CD4-positive, alpha-beta T cell (primary cell): ENCODE data around the gene ARRDC3. TPM values are rescaled to one million over a fixed set of nuclear protein-coding genes. Genes with fewer than 3 reads are reported as not detected.

Experiments
- ATAC-seq: fragments of 200-7000 bp; cut with Tn5 transposase; one replicate; pipeline ENCODE4 v1.10.0; 2022; ENCODE audit warnings: mild to moderate bottlenecking; ENCODE audit not compliant: poor library complexity
- CTCF ChIA-PET: fragments of 350-600 bp; sonication (Branson Sonifier 250); formaldehyde crosslinking; loops from one replicate; lab custom pipeline; 2021; ENCODE audit warnings: antibody characterized with exemption, inconsistent platforms; lab: Charles Lee
- POLR2A ChIA-PET: fragments of 350-600 bp; sonication (Branson Sonifier 250); formaldehyde crosslinking; loops from one replicate; lab custom pipeline; 2021; ENCODE audit warnings: antibody characterized with exemption, inconsistent platforms; lab: Charles Lee
- DNase-seq, 14 experiments: peaks; one replicate each; pipeline ENCODE4 v3.0.0-alpha.2; 2013 to 2020; ENCODE audit warnings: mixed read lengths in 2 of 14
- H3K27ac ChIP-seq, 2 donors: one replicate each; pipeline versions ENCODE4 v1.5.1 to v1.7.0; 2013; ENCODE audit warnings: low read length in 2 of 2, low read depth in 1 of 2, mild to moderate bottlenecking in 1 of 2
- H3K27me3 ChIP-seq, 2 experiments: 1 replicate in 1 of 2; 2 replicates in 1 of 2; pipeline versions ENCODE4 v1.6.1 to v1.7.0; 2013; ENCODE audit warnings: low read length in 2 of 2, control low read depth in 1 of 2, mild to moderate bottlenecking in 1 of 2, moderate library complexity in 1 of 2; ENCODE audit not compliant: insufficient read depth in 2 of 2, control insufficient read depth in 1 of 2
- H3K36me3 ChIP-seq: one replicate; pipeline ENCODE4 v1.6.1; 2013; ENCODE audit warnings: low read length, control low read depth; ENCODE audit not compliant: insufficient read depth
- H3K4me1 ChIP-seq: one replicate; pipeline ENCODE4 v1.6.1; 2013; ENCODE audit warnings: low read length, control low read depth; ENCODE audit not compliant: insufficient read depth
- H3K4me3 ChIP-seq: one replicate; pipeline ENCODE4 v1.5.1; 2013; ENCODE audit warnings: mild to moderate bottlenecking, low read length, moderate library complexity
- H3K9me3 ChIP-seq, 2 experiments: 1 replicate in 1 of 2; 2 replicates in 1 of 2; pipeline versions ENCODE4 v1.6.1 to v1.7.0; 2013; ENCODE audit warnings: low read length in 2 of 2, mild to moderate bottlenecking in 2 of 2, control low read depth in 1 of 2, moderate library complexity in 1 of 2; ENCODE audit not compliant: control insufficient read depth in 1 of 2, insufficient read depth in 1 of 2
- H3K27ac Mint-ChIP-seq: one replicate; pipeline ENCODE4 v1.8.0; 2020; ENCODE audit warnings: mixed read lengths
- H3K27me3 Mint-ChIP-seq: one replicate; pipeline ENCODE4 v1.8.0; 2021; ENCODE audit warnings: mixed read lengths
- H3K36me3 Mint-ChIP-seq: one replicate; pipeline ENCODE4 v1.8.0; 2021; ENCODE audit warnings: low read depth, mixed read lengths
- H3K4me1 Mint-ChIP-seq: one replicate; pipeline ENCODE4 v1.8.0; 2021; ENCODE audit warnings: low read depth, mixed read lengths
- H3K4me3 Mint-ChIP-seq: one replicate; pipeline ENCODE4 v1.8.0; 2020; ENCODE audit warnings: mild to moderate bottlenecking, mixed read lengths
- H3K9me3 Mint-ChIP-seq: one replicate; pipeline ENCODE4 v1.8.0; 2020; ENCODE audit warnings: mixed read lengths
- CTCF ChIP-seq: fragments of 200-600 bp; IDR thresholded peaks from one replicate; pipeline ENCODE4 v1.8.0; 2022; ENCODE audit warnings: antibody characterized with exemption, mild to moderate bottlenecking
- intact Hi-C, 2 experiments: fragments of 100-400 bp; cut with DNase I in 1 of 2; cut with micrococcal nuclease in 1 of 2; formaldehyde crosslinking; loops; one replicate each; pipeline versions ENCODE4 v1.15.1 to v1.9.0; 2023 to 2025; cut with DNase I, micrococcal nuclease
- total RNA-seq, 174 experiments: library from RNA in 2 of 174; stranded (reverse) in 2 of 174; gene quantifications; one replicate each; pipeline ENCODE4 v1.2.3 and lab custom pipeline; 2021 to 2026

Gene ARRDC3
- total RNA-seq, 2 experiments from 2014 or later = 273 to 284 TPM

DNA sequence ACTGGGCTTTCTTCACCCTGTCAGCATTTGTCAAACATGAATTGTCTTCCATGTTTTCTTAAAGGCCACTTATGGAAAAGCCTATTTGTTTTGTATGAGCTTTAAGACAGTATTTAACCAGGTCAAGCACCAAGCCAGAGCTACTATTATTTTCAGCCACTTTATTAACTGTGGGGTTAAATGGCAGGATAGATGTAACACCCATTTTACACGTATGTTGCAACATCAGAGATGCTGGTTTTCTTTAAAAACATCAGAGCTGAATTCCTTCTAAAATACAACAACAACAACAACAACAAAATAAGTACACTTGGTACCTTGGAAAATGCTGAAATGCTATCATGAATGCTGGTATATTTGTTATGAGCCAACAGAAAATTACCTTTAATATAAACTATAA, 13.6 kb downstream of the ARRDC3 start:
- CTCF ChIA-PET = interaction anchor here (0.9 to 1.0 kb wide), 2 partner anchors 9 to 143 kb away, joined by 3 read pairs; no protein-coding TSS in a partner anchor
- no peaks in the 10 kb centered on the region for H3K9me3 ChIP-seq
- H3K9me3 Mint-ChIP-seq = no peaks in the 10 kb centered on the region
- H3K4me1 Mint-ChIP-seq = peaks cover 54% of the 10 kb centered on the region
- intact Hi-C loops = no loop called here
- POLR2A ChIA-PET = interaction anchor here (0.9 to 8.0 kb wide), 5 partner anchors 9 to 90 kb away, joined by 3 to 87 read pairs (median 5); partner anchors contain the start of gene ARRDC3
- H3K4me3 ChIP-seq = no peak overlapping the region
- no peaks in the 10 kb centered on the region for H3K27me3 ChIP-seq
- H3K4me1 ChIP-seq = peaks cover 1% of the 10 kb centered on the region
- no peak for ATAC-seq
- H3K36me3 Mint-ChIP-seq = peaks cover 81% of the 10 kb centered on the region
- no peak overlapping the region for H3K27ac Mint-ChIP-seq
- no peaks in the 10 kb centered on the region for H3K27me3 Mint-ChIP-seq
- no peak overlapping the region for H3K27ac ChIP-seq
- no peak for DNase-seq
- H3K4me3 Mint-ChIP-seq = no peak overlapping the region
- peaks cover 67% of the 10 kb centered on the region for H3K36me3 ChIP-seq
- no peak for TF ChIP-seq CTCF

- no peak overlapping the region for H3K4me3 Mint-ChIP-seq
- H3K36me3 ChIP-seq = peaks cover 53% of the 10 kb centered on the region
Observed at GRCh38 chr5:91367908-91368648, 15.0 kb downstream of the ARRDC3 start.

DNA sequence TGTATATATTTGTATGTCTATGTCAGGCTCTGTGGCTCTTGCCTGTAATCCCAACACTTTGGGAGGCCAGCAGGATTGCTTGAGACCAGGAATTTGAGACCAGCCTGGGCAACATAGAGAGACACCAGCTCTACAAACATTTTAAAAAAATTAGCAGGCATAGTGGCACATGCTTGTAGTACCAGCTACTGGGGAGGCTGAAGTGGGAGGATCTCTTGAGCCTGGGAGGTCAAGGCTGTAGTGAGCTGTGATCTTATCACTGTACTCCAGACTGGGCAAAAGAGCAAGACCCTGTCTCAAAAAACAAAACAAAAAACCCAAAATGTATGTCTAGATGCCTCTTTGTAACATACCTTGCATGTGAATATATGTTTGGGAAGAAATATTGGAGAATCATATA, 15.8 kb downstream of the ARRDC3 start:
- Mint-ChIP-seq H3K27ac (no peak overlapping the region), H3K4me3 (no peak overlapping the region), H3K36me3 (peaks cover 60% of the 10 kb centered on the region)

More at GRCh38 chr5:91367908-91368648, 15.0 kb downstream of the ARRDC3 start:
- Mint-ChIP-seq H3K27ac (no peak overlapping the region), H3K36me3 (peaks cover 67% of the 10 kb centered on the region), H3K9me3 (no peaks in the 10 kb centered on the region), H3K4me1 (peaks cover 43% of the 10 kb centered on the region), H3K27me3 (no peaks in the 10 kb centered on the region)
- Histone ChIP-seq H3K27me3 (no peaks in the 10 kb centered on the region), H3K4me1 (no peaks in the 10 kb centered on the region), H3K9me3 (no peaks in the 10 kb centered on the region), H3K27ac (no peak overlapping the region), H3K4me3 (no peak overlapping the region)
- ATAC-seq (no peak), DNase-seq (no peak)
- intact Hi-C loops = no loop called here
- ChIA-PET CTCF (no interaction called here), POLR2A (interaction anchor here (5.3 to 8.0 kb wide), 2 partner anchors 12 to 16 kb away, joined by 45 to 87 read pairs; partner anchors contain the start of gene ARRDC3)
- TF ChIP-seq CTCF = no peak

More for the DNA sequence above, 15.8 kb downstream of the ARRDC3 start:
- no peak for TF ChIP-seq CTCF
- Mint-ChIP-seq H3K4me1 (peaks cover 37% of the 10 kb centered on the region), H3K9me3 (no peaks in the 10 kb centered on the region), H3K27me3 (no peaks in the 10 kb centered on the region)
- Histone ChIP-seq H3K27me3 (no peaks in the 10 kb centered on the region), H3K9me3 (no peaks in the 10 kb centered on the region), H3K36me3 (peaks cover 46% of the 10 kb centered on the region), H3K27ac (no peak overlapping the region), H3K4me3 (no peak overlapping the region), H3K4me1 (no peaks in the 10 kb centered on the region)
- POLR2A ChIA-PET = interaction anchor here (1.1 to 2.0 kb wide), 4 partner anchors 8 to 16 kb away, joined by 3 to 9 read pairs (median 6); partner anchors contain the start of gene ARRDC3
- CTCF ChIA-PET = interaction anchor here (1.1 to 2.1 kb wide), 2 partner anchors 8 to 17 kb away, joined by 3 to 7 read pairs; no protein-coding TSS in a partner anchor
- ATAC-seq (no peak), DNase-seq (no peak)
- intact Hi-C loops = no loop called here
